ENCODE measurements around the gene NEIL1. TPM values are rescaled to one million over a fixed set of nuclear protein-coding genes. Genes with fewer than 3 reads are reported as not detected.

Gene NEIL1
- total and polyA plus RNA-seq, 2 donors (not counting 1 experiment from before 2014, with no cell fraction given), result 0.68 to 6.3 TPM

DNA sequence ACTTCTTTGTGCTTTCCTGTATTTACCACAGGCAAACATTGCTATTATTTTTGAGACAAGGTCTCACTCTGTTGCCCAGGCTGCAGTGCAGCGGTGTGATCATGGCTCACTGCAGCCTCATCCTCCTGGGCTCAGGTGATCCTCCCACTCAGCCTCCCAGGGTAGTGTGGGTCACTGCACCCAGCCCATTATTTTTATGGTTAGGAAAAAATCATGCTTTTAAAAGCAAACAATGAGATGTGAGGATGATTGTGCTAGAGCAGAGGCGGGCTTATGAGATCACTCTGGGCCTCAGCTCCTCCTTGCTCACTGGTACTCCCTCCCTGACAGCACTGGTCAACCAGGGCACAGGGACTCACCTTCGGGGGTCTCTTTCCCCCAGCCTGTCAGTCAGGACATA, 19.3 kb downstream of the NEIL1 start:
- Histone ChIP-seq H3K79me2 (ENCODE audit: control insufficient read depth, insufficient read depth, low read length) (peaks cover 8% of the 10 kb centered on the region), H4K20me1 (ENCODE audit: control insufficient read depth, extremely low read depth, insufficient read depth, low read length) (no peaks in the 10 kb centered on the region), H3K36me3 (ENCODE audit: control insufficient read depth, insufficient read depth, low read length) (peaks cover 21% of the 10 kb centered on the region), H3K27ac (ENCODE audit: insufficient read depth, low read length) (no peak overlapping the region), H3K4me1 (ENCODE audit: control insufficient read depth, extremely low read depth, insufficient read depth, low read length) (peaks cover 9% of the 10 kb centered on the region), H3K4me2 (ENCODE audit: extremely low read depth, insufficient read depth, low read length) (no peak overlapping the region), H3K4me3 (replicated peaks in 1 of 4; ENCODE audit: control extremely low read depth in 1 of 4, insufficient read depth in 1 of 4, low read depth in 3 of 4, low read length in 4 of 4) (no peak overlapping the region), H3K9ac (ENCODE audit: insufficient read depth, low read length) (no peak overlapping the region), H2AFZ (ENCODE audit: low read length) (no peak overlapping the region), H3K9me3 (ENCODE audit: control insufficient read depth, insufficient read depth, low read depth, low read length) (no peaks in the 10 kb centered on the region), H3K27me3 (ENCODE audit: control insufficient read depth, insufficient read depth, low read length) (no peaks in the 10 kb centered on the region)
- DNase-seq (ENCODE audit: low read depth in 2 of 2), result no peak
- TF ChIP-seq, protein P1, sequence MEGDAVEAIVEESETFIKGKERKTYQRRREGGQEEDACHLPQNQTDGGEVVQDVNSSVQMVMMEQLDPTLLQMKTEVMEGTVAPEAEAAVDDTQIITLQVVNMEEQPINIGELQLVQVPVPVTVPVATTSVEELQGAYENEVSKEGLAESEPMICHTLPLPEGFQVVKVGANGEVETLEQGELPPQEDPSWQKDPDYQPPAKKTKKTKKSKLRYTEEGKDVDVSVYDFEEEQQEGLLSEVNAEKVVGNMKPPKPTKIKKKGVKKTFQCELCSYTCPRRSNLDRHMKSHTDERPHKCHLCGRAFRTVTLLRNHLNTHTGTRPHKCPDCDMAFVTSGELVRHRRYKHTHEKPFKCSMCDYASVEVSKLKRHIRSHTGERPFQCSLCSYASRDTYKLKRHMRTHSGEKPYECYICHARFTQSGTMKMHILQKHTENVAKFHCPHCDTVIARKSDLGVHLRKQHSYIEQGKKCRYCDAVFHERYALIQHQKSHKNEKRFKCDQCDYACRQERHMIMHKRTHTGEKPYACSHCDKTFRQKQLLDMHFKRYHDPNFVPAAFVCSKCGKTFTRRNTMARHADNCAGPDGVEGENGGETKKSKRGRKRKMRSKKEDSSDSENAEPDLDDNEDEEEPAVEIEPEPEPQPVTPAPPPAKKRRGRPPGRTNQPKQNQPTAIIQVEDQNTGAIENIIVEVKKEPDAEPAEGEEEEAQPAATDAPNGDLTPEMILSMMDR (conservative IDR thresholded peaks at IDR 0.05 in 1 of 2, IDR thresholded peaks at IDR 0.05 in 1 of 2; ENCODE audit: low read depth in 1 of 2, low read length in 2 of 2), result no peak
- no peak for TF ChIP-seq EZH2 (IDR thresholded peaks at IDR 0.05; ENCODE audit: low read length, missing control alignments)

DNA sequence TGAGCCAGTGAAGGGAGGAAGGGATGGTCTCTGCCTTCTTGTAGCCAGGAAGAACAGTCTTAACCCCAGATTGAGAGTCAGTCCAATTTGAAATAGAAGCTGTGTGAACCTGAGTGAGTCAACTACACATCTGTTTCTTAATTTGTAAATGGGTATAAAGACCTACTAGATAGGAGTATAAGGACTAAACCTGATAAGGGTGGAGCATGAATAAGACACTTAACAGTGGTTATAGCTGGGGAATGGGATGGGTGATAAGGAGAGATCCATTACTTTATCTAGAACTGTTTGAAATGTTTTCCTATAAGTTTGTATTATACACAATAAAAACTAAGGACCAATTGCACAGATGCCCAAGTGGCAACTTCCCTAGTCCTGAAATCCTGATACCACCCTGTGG, 20.2 kb downstream of the NEIL1 start:
- H3K36me3 ChIP-seq (ENCODE audit: control insufficient read depth, insufficient read depth, low read length), result peaks cover 17% of the 10 kb centered on the region
- no peak overlapping the region for H3K4me2 ChIP-seq (ENCODE audit: extremely low read depth, insufficient read depth, low read length)
- TF ChIP-seq EZH2 (IDR thresholded peaks at IDR 0.05; ENCODE audit: low read length, missing control alignments), result no peak
- TF ChIP-seq, protein P1 (conservative IDR thresholded peaks at IDR 0.05 in 1 of 2, IDR thresholded peaks at IDR 0.05 in 1 of 2; ENCODE audit: low read depth in 1 of 2, low read length in 2 of 2), result no peak

DNA sequence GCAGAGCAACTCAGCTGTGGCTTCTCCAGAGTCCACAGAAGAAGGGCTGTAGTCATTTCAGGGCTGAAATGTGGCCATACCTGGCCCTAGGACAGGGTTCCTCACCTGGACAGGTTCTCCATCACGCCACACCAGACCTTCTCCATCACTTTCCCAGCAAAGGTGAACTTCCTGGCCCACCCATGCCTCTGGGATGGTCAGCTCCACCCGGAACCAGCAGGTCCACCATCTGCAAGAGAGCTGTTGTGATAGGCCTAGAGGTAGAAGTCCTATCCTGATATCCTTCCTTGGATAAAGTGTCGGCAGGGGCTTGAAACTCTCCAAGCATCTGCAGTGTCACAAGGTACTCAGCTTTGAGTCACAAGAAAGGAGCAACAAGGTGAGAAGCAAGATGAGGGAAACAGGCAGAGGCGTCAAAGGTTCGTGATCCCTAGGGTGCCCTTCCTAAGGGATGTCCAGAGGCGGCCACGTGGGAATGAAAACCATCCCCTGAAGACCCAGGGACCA, 20.6 kb downstream of the NEIL1 start:
- H3K4me1 ChIP-seq (ENCODE audit: control insufficient read depth, extremely low read depth, insufficient read depth, low read length), result peaks cover 9% of the 10 kb centered on the region
- no peaks in the 10 kb centered on the region for H3K9me3 ChIP-seq (ENCODE audit: control insufficient read depth, insufficient read depth, low read depth, low read length)
- no peak overlapping the region for H2AFZ ChIP-seq (ENCODE audit: low read length)
- H3K9ac ChIP-seq (ENCODE audit: insufficient read depth, low read length), result no peak overlapping the region
- H3K27ac ChIP-seq (ENCODE audit: insufficient read depth, low read length), result peak overlapping the region; percentile 86
- no peak for TF ChIP-seq EZH2 (IDR thresholded peaks at IDR 0.05; ENCODE audit: low read length, missing control alignments)
- TF ChIP-seq, protein P1 (conservative IDR thresholded peaks at IDR 0.05 in 1 of 2, IDR thresholded peaks at IDR 0.05 in 1 of 2; ENCODE audit: low read depth in 1 of 2, low read length in 2 of 2), result no peak
- DNase-seq (ENCODE audit: low read depth in 2 of 2), result no peak
- H3K27me3 ChIP-seq (ENCODE audit: control insufficient read depth, insufficient read depth, low read length), result no peaks in the 10 kb centered on the region
- peak overlapping the region; percentile 72 for H3K4me2 ChIP-seq (ENCODE audit: extremely low read depth, insufficient read depth, low read length)
- H3K4me3 ChIP-seq (replicated peaks in 1 of 4; ENCODE audit: control extremely low read depth in 1 of 4, insufficient read depth in 1 of 4, low read depth in 3 of 4, low read length in 4 of 4), result peak overlapping the region; percentile 63 to 88 (median 73)
- H3K36me3 ChIP-seq (ENCODE audit: control insufficient read depth, insufficient read depth, low read length), result peaks cover 14% of the 10 kb centered on the region
- peaks cover 8% of the 10 kb centered on the region for H3K79me2 ChIP-seq (ENCODE audit: control insufficient read depth, insufficient read depth, low read length)
- H4K20me1 ChIP-seq (ENCODE audit: control insufficient read depth, extremely low read depth, insufficient read depth, low read length), result no peaks in the 10 kb centered on the region

More for the DNA sequence above, 20.2 kb downstream of the NEIL1 start:
- DNase-seq (ENCODE audit: low read depth in 2 of 2), result no peak
- H3K4me3 ChIP-seq (replicated peaks in 1 of 4; ENCODE audit: control extremely low read depth in 1 of 4, insufficient read depth in 1 of 4, low read depth in 3 of 4, low read length in 4 of 4), result no peak overlapping the region
- H4K20me1 ChIP-seq (ENCODE audit: control insufficient read depth, extremely low read depth, insufficient read depth, low read length), result no peaks in the 10 kb centered on the region
- H3K27me3 ChIP-seq (ENCODE audit: control insufficient read depth, insufficient read depth, low read length), result no peaks in the 10 kb centered on the region
- no peak overlapping the region for H2AFZ ChIP-seq (ENCODE audit: low read length)
- H3K79me2 ChIP-seq (ENCODE audit: control insufficient read depth, insufficient read depth, low read length), result peaks cover 8% of the 10 kb centered on the region
- H3K9ac ChIP-seq (ENCODE audit: insufficient read depth, low read length), result no peak overlapping the region
- H3K4me1 ChIP-seq (ENCODE audit: control insufficient read depth, extremely low read depth, insufficient read depth, low read length), result peaks cover 9% of the 10 kb centered on the region
- H3K9me3 ChIP-seq (ENCODE audit: control insufficient read depth, insufficient read depth, low read depth, low read length), result no peaks in the 10 kb centered on the region
- H3K27ac ChIP-seq (ENCODE audit: insufficient read depth, low read length), result no peak overlapping the region

Data from fibroblast of lung (primary cell).